Neural crest cell (in vitro differentiated cells): ENCODE results near the gene DYNC1I1. TPM values are rescaled to one million over a fixed set of nuclear protein-coding genes. Genes with fewer than 3 reads are reported as not detected.
A peak's percentile ranks its signal among the peaks of the same experiment; 100 is the strongest.

ENCODE experiments used
- DNase-seq: peaks from one replicate; pipeline ENCODE4 v3.0.0; 2021; ENCODE audit warnings: low read depth, mixed read lengths, low spot score
- H3K27ac Mint-ChIP-seq: one replicate; pipeline ENCODE4 v1.8.0; 2021; ENCODE audit warnings: mild to moderate bottlenecking, mixed read lengths; ENCODE audit not compliant: unreplicated experiment
- H3K27me3 Mint-ChIP-seq: 2 replicates; pipeline ENCODE4 v1.8.0; 2021; ENCODE audit warnings: low read depth, mild to moderate bottlenecking, mixed read lengths
- H3K36me3 Mint-ChIP-seq: 2 replicates; pipeline ENCODE4 v1.8.0; 2021; ENCODE audit warnings: low read depth, mild to moderate bottlenecking, mixed read lengths
- H3K4me1 Mint-ChIP-seq: 2 replicates; pipeline ENCODE4 v1.8.0; 2021; ENCODE audit warnings: mixed read lengths
- H3K4me3 Mint-ChIP-seq: one replicate; pipeline ENCODE4 v1.8.0; 2021; ENCODE audit warnings: mild to moderate bottlenecking, mixed read lengths
- H3K9me3 Mint-ChIP-seq: 2 replicates; pipeline ENCODE4 v1.8.0; 2021; ENCODE audit warnings: mixed read lengths
- CTCF ChIP-seq: fragments of 200-600 bp; sonication (generic); conservative IDR thresholded peaks from 2 replicates; pipeline ENCODE4 v1.5.0; 2021; ENCODE audit warnings: antibody characterized with exemption, mild to moderate bottlenecking
- total RNA-seq: library from RNA; stranded (reverse); gene quantifications from 2 replicates; pipeline ENCODE4 v1.2.1, GENCODE V29; 2021

The DYNC1I1 gene
- total RNA-seq, 1 donor from 2014 or later = 0.79 TPM

GRCh38 chr7:95758187-95758586 is 14.2 kb upstream of the DYNC1I1 start:
- Mint-ChIP-seq H3K4me3 (no peak overlapping the region), H3K27me3 (peaks cover 3% of the 10 kb centered on the region), H3K9me3 (no peaks in the 10 kb centered on the region), H3K4me1 (peaks cover 8% of the 10 kb centered on the region), H3K36me3 (no peaks in the 10 kb centered on the region), H3K27ac (no peak overlapping the region)
- no peak for DNase-seq
- TF ChIP-seq CTCF = no peak

- Mint-ChIP-seq H3K4me1 (no peaks in the 10 kb centered on the region), H3K36me3 (no peaks in the 10 kb centered on the region), H3K9me3 (no peaks in the 10 kb centered on the region), H3K27ac (no peak overlapping the region), H3K27me3 (no peaks in the 10 kb centered on the region), H3K4me3 (no peak overlapping the region)
- no peak for TF ChIP-seq CTCF
- DNase-seq = no peak
These were observed 6.3 kb upstream of the DYNC1I1 start for GRCh38 chr7:95766086-95766485.

- Mint-ChIP-seq H3K36me3 (no peaks in the 10 kb centered on the region), H3K9me3 (no peaks in the 10 kb centered on the region), H3K4me1 (no peaks in the 10 kb centered on the region), H3K27me3 (peaks cover 3% of the 10 kb centered on the region), H3K4me3 (no peak overlapping the region), H3K27ac (no peak overlapping the region)
- TF ChIP-seq CTCF = no peak
- no peak for DNase-seq
These were observed 5.7 kb upstream of the DYNC1I1 start for GRCh38 chr7:95766657-95767056.

- H3K27me3 Mint-ChIP-seq = peaks cover 36% of the 10 kb centered on the region
- TF ChIP-seq CTCF = no peak
- no peaks in the 10 kb centered on the region for H3K9me3 Mint-ChIP-seq
- no peaks in the 10 kb centered on the region for H3K36me3 Mint-ChIP-seq
- peaks cover 4% of the 10 kb centered on the region for H3K4me1 Mint-ChIP-seq
- H3K4me3 Mint-ChIP-seq = peak overlapping the region; percentile 81
- no peak for DNase-seq
- no peak overlapping the region for H3K27ac Mint-ChIP-seq
These were observed 622 bp downstream of the DYNC1I1 start for GRCh38 chr7:95772771-95773581.

- peaks cover 4% of the 10 kb centered on the region for H3K4me1 Mint-ChIP-seq
- H3K27ac Mint-ChIP-seq = no peak overlapping the region
- peaks cover 32% of the 10 kb centered on the region for H3K27me3 Mint-ChIP-seq
- H3K4me3 Mint-ChIP-seq = no peak overlapping the region
- H3K9me3 Mint-ChIP-seq = no peaks in the 10 kb centered on the region
- no peak for TF ChIP-seq CTCF
- no peak for DNase-seq
- no peaks in the 10 kb centered on the region for H3K36me3 Mint-ChIP-seq
These were observed 4.3 kb downstream of the DYNC1I1 start for GRCh38 chr7:95776561-95777185.
